H9 (cell line): ENCODE measurements around the gene ZBED5. TPM values are rescaled to one million over a fixed set of nuclear protein-coding genes. Genes with fewer than 3 reads are reported as not detected.

Experiments used
- DNase-seq: peaks from one replicate; pipeline ENCODE4 v3.0.0-alpha.2; 2017
- H2AFZ ChIP-seq: one replicate; pipeline ENCODE4 v1.6.1; 2013; ENCODE audit warnings: mild to moderate bottlenecking, low read length, control low read depth, moderate library complexity
- H2AK5ac ChIP-seq: 2 replicates; pipeline ENCODE4 v1.6.1; 2013; ENCODE audit warnings: low read length, control low read depth, mixed read lengths; ENCODE audit not compliant: insufficient read length
- H2BK120ac ChIP-seq: one replicate; pipeline ENCODE4 v1.6.1; 2013; ENCODE audit warnings: low read depth, mild to moderate bottlenecking, low read length, control low read depth, inconsistent platforms; ENCODE audit not compliant: poor library complexity, severe bottlenecking
- H2BK12ac ChIP-seq: 2 replicates; pipeline ENCODE4 v1.6.1; 2013; ENCODE audit warnings: low read length, control low read depth, mixed read lengths, low read depth; ENCODE audit not compliant: insufficient read length
- H2BK15ac ChIP-seq: 2 replicates; pipeline ENCODE4 v1.6.1; 2013; ENCODE audit warnings: low read depth, low read length, control low read depth
- H2BK20ac ChIP-seq: one replicate; pipeline ENCODE4 v1.6.1; 2013; ENCODE audit warnings: low read depth, mild to moderate bottlenecking, low read length, control low read depth, inconsistent platforms; ENCODE audit not compliant: poor library complexity, severe bottlenecking
- H2BK5ac ChIP-seq: 2 replicates; pipeline ENCODE4 v1.6.1; 2013; ENCODE audit warnings: low read length, control low read depth, mixed read lengths; ENCODE audit not compliant: insufficient read length
- H3K14ac ChIP-seq: 2 replicates; pipeline ENCODE4 v1.6.1; 2013; ENCODE audit warnings: low read length, control low read depth; ENCODE audit not compliant: insufficient read depth
- H3K18ac ChIP-seq: 2 replicates; pipeline ENCODE4 v1.6.1; 2013; ENCODE audit warnings: low read depth, mild to moderate bottlenecking, mixed read lengths, low read length, control low read depth; ENCODE audit not compliant: insufficient read length
- H3K23ac ChIP-seq: 2 replicates; pipeline ENCODE4 v1.6.1; 2013; ENCODE audit warnings: low read length, control low read depth, mixed read lengths, low read depth; ENCODE audit not compliant: insufficient read length
- H3K23me2 ChIP-seq: 2 replicates; pipeline ENCODE4 v1.6.1; 2013; ENCODE audit warnings: low read depth, mild to moderate bottlenecking, mixed read lengths, low read length, control low read depth; ENCODE audit not compliant: insufficient read length, poor library complexity, severe bottlenecking
- H3K27ac ChIP-seq: 2 replicates; pipeline ENCODE4 v1.5.1; 2013; ENCODE audit warnings: low read length, control low read depth, mixed read lengths, low read depth; ENCODE audit not compliant: insufficient read length
- H3K27me3 ChIP-seq: 2 replicates; pipeline ENCODE4 v1.6.1; 2013; ENCODE audit warnings: low read length, control low read depth, inconsistent platforms; ENCODE audit not compliant: insufficient read depth
- H3K4ac ChIP-seq: 2 replicates; pipeline ENCODE4 v1.6.1; 2013; ENCODE audit warnings: low read depth, mild to moderate bottlenecking, control low read depth, inconsistent platforms, low read length, moderate library complexity
- H3K4me1 ChIP-seq: 2 replicates; pipeline ENCODE4 v1.6.1; 2013; ENCODE audit warnings: low read length, control low read depth, inconsistent platforms; ENCODE audit not compliant: insufficient read depth
- H3K4me2 ChIP-seq: 2 replicates; pipeline ENCODE4 v1.6.1; 2013; ENCODE audit warnings: low read length, control low read depth, mixed read lengths; ENCODE audit not compliant: insufficient read length, insufficient read depth
- H3K56ac ChIP-seq: 2 replicates; pipeline ENCODE4 v1.6.1; 2013; ENCODE audit warnings: low read depth, mild to moderate bottlenecking, mixed read lengths, low read length, control low read depth; ENCODE audit not compliant: insufficient read length
- H3K79me1 ChIP-seq: 2 replicates; pipeline ENCODE4 v1.6.1; 2013; ENCODE audit warnings: low read depth, mild to moderate bottlenecking, moderate library complexity, low read length, control low read depth, inconsistent platforms; ENCODE audit not compliant: insufficient read depth, poor library complexity, severe bottlenecking
- H3K79me2 ChIP-seq: 2 replicates; pipeline ENCODE4 v1.6.1; 2013; ENCODE audit warnings: low read length, control low read depth, inconsistent platforms; ENCODE audit not compliant: insufficient read depth
- H3K9ac ChIP-seq: 2 replicates; pipeline ENCODE4 v1.6.1; 2013; ENCODE audit warnings: low read length, control low read depth, mixed read lengths; ENCODE audit not compliant: insufficient read length; ENCODE audit errors: extremely low read depth
- H3K9me3 ChIP-seq: one replicate; pipeline ENCODE4 v1.6.1; 2013; ENCODE audit warnings: low read depth, low read length, inconsistent platforms; ENCODE audit not compliant: control insufficient read depth
- H3T11ph ChIP-seq: one replicate; pipeline ENCODE4 v1.6.1; 2013; ENCODE audit warnings: mild to moderate bottlenecking, low read length, control low read depth, inconsistent platforms
- H4K20me1 ChIP-seq: one replicate; pipeline ENCODE4 v1.6.1; 2013; ENCODE audit not compliant: control insufficient read depth, insufficient read length, insufficient read depth
- H4K5ac ChIP-seq: 2 replicates; pipeline ENCODE4 v1.6.1; 2013; ENCODE audit warnings: low read depth, mild to moderate bottlenecking, mixed read lengths, low read length, control low read depth; ENCODE audit not compliant: insufficient read length
- H4K8ac ChIP-seq: replicated peaks from 2 replicates; pipeline ENCODE4 v1.6.1; 2013; ENCODE audit warnings: low read length, control low read depth, mixed read lengths, low read depth; ENCODE audit not compliant: insufficient read length
- H4K91ac ChIP-seq: 2 replicates; pipeline ENCODE4 v1.6.1; 2013; ENCODE audit warnings: low read depth, mild to moderate bottlenecking, moderate library complexity, mixed read lengths, low read length, control low read depth; ENCODE audit not compliant: insufficient read length
- H3K27ac Mint-ChIP-seq, 3 experiments: 2 replicates in 2 of 3; 3 replicates in 1 of 3; pipeline ENCODE4 v1.8.0; 2020 to 2021; ENCODE audit warnings: mixed read lengths in 3 of 3, mild to moderate bottlenecking in 1 of 3, moderate library complexity in 1 of 3
- H3K27me3 Mint-ChIP-seq: 2 replicates; pipeline ENCODE4 v1.8.0; 2021; ENCODE audit warnings: low read depth, mild to moderate bottlenecking, moderate library complexity, mixed read lengths
- H3K36me3 Mint-ChIP-seq, 3 experiments: 2 replicates in 2 of 3; 3 replicates in 1 of 3; pipeline ENCODE4 v1.8.0; 2020 to 2021; ENCODE audit warnings: low read depth in 3 of 3, mixed read lengths in 3 of 3; ENCODE audit not compliant: insufficient read depth in 1 of 3
- H3K4me1 Mint-ChIP-seq, 2 experiments: 2 replicates each; pipeline ENCODE4 v1.8.0; 2020; ENCODE audit warnings: mixed read lengths in 2 of 2
- H3K4me3 Mint-ChIP-seq, 2 experiments: 2 replicates in 1 of 2; 3 replicates in 1 of 2; pipeline ENCODE4 v1.8.0; 2020 to 2021; ENCODE audit warnings: mild to moderate bottlenecking in 2 of 2, mixed read lengths in 2 of 2, moderate library complexity in 1 of 2
- H3K9me3 Mint-ChIP-seq, 2 experiments: 2 replicates in 1 of 2; 3 replicates in 1 of 2; pipeline ENCODE4 v1.8.0; 2020; ENCODE audit warnings: mild to moderate bottlenecking in 2 of 2, mixed read lengths in 2 of 2, moderate library complexity in 1 of 2
- WGBS: extraction: QIAGEN DNeasy Blood & Tissue Kit; methylation state at CpG from one replicate; pipeline ENCODE4 v1.1.7; 2013; ENCODE audit warnings: missing lambda C conversion rate, low lambda C conversion rate, mixed read lengths; ENCODE audit not compliant: insufficient read length; ENCODE audit errors: extremely low coverage; 5-methylcytosine and 5-hydroxymethylcytosine counted together
- total RNA-seq: library from RNA; stranded (reverse); gene quantifications from 2 replicates; pipeline ENCODE4 v1.2.1, GENCODE V29; 2021
- TF ChIP-seq, protein P1 (sequence below): fragments of 200-600 bp; sonication (generic); conservative IDR thresholded peaks from 3 replicates; pipeline ENCODE4 v1.8.0; 2021; ENCODE audit warnings: antibody characterized with exemption, mild to moderate bottlenecking

Gene ZBED5
- total RNA-seq, 1 experiment from 2014 or later, result 65.8 TPM

DNA sequence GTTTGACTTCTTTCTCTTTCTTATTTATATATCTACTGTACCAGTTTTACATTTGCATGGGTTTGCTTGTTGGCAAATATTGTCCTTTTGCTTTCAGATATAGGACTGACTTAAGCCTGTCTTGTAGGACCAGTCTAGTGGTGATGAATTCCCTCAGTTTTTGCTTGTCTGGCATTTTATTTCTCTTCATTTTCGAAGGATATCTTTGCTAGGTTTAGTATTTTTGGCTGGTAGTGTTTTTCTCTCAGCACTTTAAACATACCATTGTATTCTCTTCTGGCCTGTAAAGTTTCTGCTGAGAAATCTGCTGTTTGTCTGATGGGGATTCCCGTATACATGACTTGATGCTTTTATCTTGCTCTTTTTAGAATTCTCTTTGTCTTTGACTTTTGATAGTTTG lies 14.2 kb upstream of the ZBED5 start:
- Mint-ChIP-seq H3K36me3 (peaks cover 3 to 15% (median 5%) of the 10 kb centered on the region in 3 experiments; a peak in 6 of 7 replicates), H3K27me3 (no peaks in the 10 kb centered on the region), H3K4me1 (peaks cover 5 to 7% of the 10 kb centered on the region in 2 experiments), H3K9me3 (peaks cover 17 to 22% of the 10 kb centered on the region in 2 experiments), H3K27ac (no peak overlapping the region), H3K4me3 (no peak overlapping the region)
- no peak overlapping the region for H4K91ac ChIP-seq
- no peaks in the 10 kb centered on the region for H3K23me2 ChIP-seq
- H3K9me3 ChIP-seq, result no peaks in the 10 kb centered on the region
- no CpG with 5 or more reads among the region's 2 CpGs for WGBS
- no peak overlapping the region for H4K8ac ChIP-seq
- no peak overlapping the region for H2BK15ac ChIP-seq
- no peaks in the 10 kb centered on the region for H3K4me1 ChIP-seq
- DNase-seq, result no peak
- TF ChIP-seq, protein P1, sequence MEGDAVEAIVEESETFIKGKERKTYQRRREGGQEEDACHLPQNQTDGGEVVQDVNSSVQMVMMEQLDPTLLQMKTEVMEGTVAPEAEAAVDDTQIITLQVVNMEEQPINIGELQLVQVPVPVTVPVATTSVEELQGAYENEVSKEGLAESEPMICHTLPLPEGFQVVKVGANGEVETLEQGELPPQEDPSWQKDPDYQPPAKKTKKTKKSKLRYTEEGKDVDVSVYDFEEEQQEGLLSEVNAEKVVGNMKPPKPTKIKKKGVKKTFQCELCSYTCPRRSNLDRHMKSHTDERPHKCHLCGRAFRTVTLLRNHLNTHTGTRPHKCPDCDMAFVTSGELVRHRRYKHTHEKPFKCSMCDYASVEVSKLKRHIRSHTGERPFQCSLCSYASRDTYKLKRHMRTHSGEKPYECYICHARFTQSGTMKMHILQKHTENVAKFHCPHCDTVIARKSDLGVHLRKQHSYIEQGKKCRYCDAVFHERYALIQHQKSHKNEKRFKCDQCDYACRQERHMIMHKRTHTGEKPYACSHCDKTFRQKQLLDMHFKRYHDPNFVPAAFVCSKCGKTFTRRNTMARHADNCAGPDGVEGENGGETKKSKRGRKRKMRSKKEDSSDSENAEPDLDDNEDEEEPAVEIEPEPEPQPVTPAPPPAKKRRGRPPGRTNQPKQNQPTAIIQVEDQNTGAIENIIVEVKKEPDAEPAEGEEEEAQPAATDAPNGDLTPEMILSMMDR, result no peak
- H3K4ac ChIP-seq, result no peak overlapping the region
- no peak overlapping the region for H3K4me2 ChIP-seq
- H3K27me3 ChIP-seq, result no peaks in the 10 kb centered on the region
- no peak overlapping the region for H2BK5ac ChIP-seq
- no peaks in the 10 kb centered on the region for H4K20me1 ChIP-seq
- H2AFZ ChIP-seq, result no peak overlapping the region
- H3K9ac ChIP-seq, result no peak overlapping the region
- no peak overlapping the region for H2BK12ac ChIP-seq
- H2BK120ac ChIP-seq, result no peak overlapping the region
- no peak overlapping the region for H2AK5ac ChIP-seq
- no peaks in the 10 kb centered on the region for H3K79me2 ChIP-seq
- H3K23ac ChIP-seq, result no peak overlapping the region
- H3K18ac ChIP-seq, result no peak overlapping the region
- no peak overlapping the region for H3K56ac ChIP-seq
- no peak overlapping the region for H3K14ac ChIP-seq
- no peak overlapping the region for H4K5ac ChIP-seq
- no peak overlapping the region for H3T11ph ChIP-seq
- H2BK20ac ChIP-seq, result no peak overlapping the region
- H3K79me1 ChIP-seq, result no peaks in the 10 kb centered on the region
- H3K27ac ChIP-seq, result no peak overlapping the region
